Loucy (cell line): ENCODE data around the gene SAG.

Experiments used
- H2AFZ ChIP-seq: fragments of 200-600 bp; sonication (generic); 2 replicates; pipeline ENCODE4 v1.6.0; 2016; ENCODE audit warnings: antibody characterized with exemption, mild to moderate bottlenecking, low read length, moderate library complexity
- H3F3A ChIP-seq: fragments of 200-600 bp; 2 replicates; pipeline ENCODE4 v1.6.0; 2016; ENCODE audit warnings: antibody characterized with exemption, low read depth, mild to moderate bottlenecking
- H3K27me3 ChIP-seq: fragments of 200-600 bp; sonication (generic); 2 replicates; pipeline ENCODE4 v1.6.1; 2014; ENCODE audit warnings: low read length, mild to moderate bottlenecking; ENCODE audit not compliant: insufficient read depth, poor library complexity, severe bottlenecking
- H3K36me3 ChIP-seq: fragments of 200-600 bp; sonication (generic); 2 replicates; pipeline ENCODE4 v1.6.1; 2016; ENCODE audit warnings: low read length; ENCODE audit not compliant: insufficient read depth
- H3K4me1 ChIP-seq: fragments of 200-600 bp; sonication (generic); 2 replicates; pipeline ENCODE4 v1.5.1; 2014; ENCODE audit warnings: low read length, mild to moderate bottlenecking; ENCODE audit not compliant: insufficient read depth, poor library complexity, severe bottlenecking
- H3K4me2 ChIP-seq: fragments of 200-600 bp; sonication (generic); 2 replicates; pipeline ENCODE4 v1.6.0; 2014; ENCODE audit warnings: antibody characterized with exemption, low read length, low read depth, mild to moderate bottlenecking; ENCODE audit not compliant: poor library complexity, severe bottlenecking
- H3K4me3 ChIP-seq: fragments of 200-600 bp; sonication (generic); 2 replicates; pipeline ENCODE4 v1.5.1; 2014; ENCODE audit warnings: low read length, mild to moderate bottlenecking, mixed read lengths; ENCODE audit not compliant: poor library complexity, severe bottlenecking
- H3K79me2 ChIP-seq: fragments of 200-600 bp; sonication (generic); 2 replicates; pipeline ENCODE4 v1.6.1; 2014; ENCODE audit warnings: low read length; ENCODE audit not compliant: insufficient read depth
- H3K9ac ChIP-seq: fragments of 200-600 bp; sonication (generic); 2 replicates; pipeline ENCODE4 v1.6.0; 2014; ENCODE audit warnings: mild to moderate bottlenecking, low read depth, low read length, moderate library complexity; ENCODE audit not compliant: poor library complexity, severe bottlenecking
- H3K9me2 ChIP-seq: fragments of 200-600 bp; sonication (generic); replicated peaks from 2 replicates; pipeline ENCODE4 v1.6.1; 2016; ENCODE audit warnings: low read depth, low read length, mixed read lengths
- H3K9me3 ChIP-seq: fragments of 200-600 bp; sonication (generic); 2 replicates; pipeline ENCODE4 v1.6.1; 2014; ENCODE audit warnings: mild to moderate bottlenecking, antibody characterized with exemption, low read length, low read depth; ENCODE audit not compliant: insufficient read depth
- H4K20me1 ChIP-seq: fragments of 200-600 bp; sonication (generic); 2 replicates; pipeline ENCODE4 v1.6.0; 2014; ENCODE audit warnings: antibody characterized with exemption, low read length, mild to moderate bottlenecking; ENCODE audit not compliant: insufficient read depth, poor library complexity, severe bottlenecking
- EZH2phosphoT487 ChIP-seq: fragments of 200-600 bp; IDR thresholded peaks from 2 replicates; pipeline ENCODE4 v1.6.1; 2018; ENCODE audit warnings: antibody characterized with exemption, mild to moderate bottlenecking, moderate library complexity, borderline replicate concordance
- TF ChIP-seq, protein P1 (sequence below): fragments of 200-600 bp; sonication (generic); conservative IDR thresholded peaks from 2 replicates; pipeline ENCODE4 v1.5.1; 2014; ENCODE audit warnings: mild to moderate bottlenecking, antibody characterized with exemption, low read length

Gene SAG

DNA sequence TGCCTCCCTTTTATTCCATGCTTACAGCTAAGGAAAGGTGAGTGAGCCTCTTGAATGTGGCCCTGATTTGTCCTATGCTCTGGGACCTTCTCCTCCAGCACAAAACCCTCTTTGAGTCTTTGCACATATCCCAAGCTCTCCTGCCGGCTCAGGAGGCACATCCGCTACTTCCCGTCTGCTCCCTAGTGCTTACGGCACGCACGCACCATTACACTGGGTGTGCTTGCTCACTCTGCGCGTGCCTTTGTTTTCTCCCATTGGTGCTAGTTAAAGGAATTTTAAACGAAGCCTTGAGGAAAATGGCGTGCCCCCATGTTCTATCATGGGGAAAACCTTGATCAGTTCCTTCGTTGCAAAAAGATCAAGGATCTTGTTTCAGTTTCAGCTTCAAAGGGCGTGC, 38.8 kb downstream of the SAG start:
- no peak overlapping the region for H2AFZ ChIP-seq
- H3K9ac ChIP-seq = no peak overlapping the region
- no peaks in the 10 kb centered on the region for H3K9me2 ChIP-seq
- H3K79me2 ChIP-seq = no peaks in the 10 kb centered on the region
- H3K36me3 ChIP-seq = no peaks in the 10 kb centered on the region
- H3K4me3 ChIP-seq = no peak overlapping the region
- H3K9me3 ChIP-seq = no peaks in the 10 kb centered on the region
- H3K4me2 ChIP-seq = no peak overlapping the region
- H3K27me3 ChIP-seq = no peaks in the 10 kb centered on the region
- no peaks in the 10 kb centered on the region for H3F3A ChIP-seq
- TF ChIP-seq EZH2phosphoT487 = no peak
- TF ChIP-seq, protein P1, sequence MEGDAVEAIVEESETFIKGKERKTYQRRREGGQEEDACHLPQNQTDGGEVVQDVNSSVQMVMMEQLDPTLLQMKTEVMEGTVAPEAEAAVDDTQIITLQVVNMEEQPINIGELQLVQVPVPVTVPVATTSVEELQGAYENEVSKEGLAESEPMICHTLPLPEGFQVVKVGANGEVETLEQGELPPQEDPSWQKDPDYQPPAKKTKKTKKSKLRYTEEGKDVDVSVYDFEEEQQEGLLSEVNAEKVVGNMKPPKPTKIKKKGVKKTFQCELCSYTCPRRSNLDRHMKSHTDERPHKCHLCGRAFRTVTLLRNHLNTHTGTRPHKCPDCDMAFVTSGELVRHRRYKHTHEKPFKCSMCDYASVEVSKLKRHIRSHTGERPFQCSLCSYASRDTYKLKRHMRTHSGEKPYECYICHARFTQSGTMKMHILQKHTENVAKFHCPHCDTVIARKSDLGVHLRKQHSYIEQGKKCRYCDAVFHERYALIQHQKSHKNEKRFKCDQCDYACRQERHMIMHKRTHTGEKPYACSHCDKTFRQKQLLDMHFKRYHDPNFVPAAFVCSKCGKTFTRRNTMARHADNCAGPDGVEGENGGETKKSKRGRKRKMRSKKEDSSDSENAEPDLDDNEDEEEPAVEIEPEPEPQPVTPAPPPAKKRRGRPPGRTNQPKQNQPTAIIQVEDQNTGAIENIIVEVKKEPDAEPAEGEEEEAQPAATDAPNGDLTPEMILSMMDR = no peak
- H4K20me1 ChIP-seq = no peaks in the 10 kb centered on the region
- peaks cover 28% of the 10 kb centered on the region for H3K4me1 ChIP-seq

DNA sequence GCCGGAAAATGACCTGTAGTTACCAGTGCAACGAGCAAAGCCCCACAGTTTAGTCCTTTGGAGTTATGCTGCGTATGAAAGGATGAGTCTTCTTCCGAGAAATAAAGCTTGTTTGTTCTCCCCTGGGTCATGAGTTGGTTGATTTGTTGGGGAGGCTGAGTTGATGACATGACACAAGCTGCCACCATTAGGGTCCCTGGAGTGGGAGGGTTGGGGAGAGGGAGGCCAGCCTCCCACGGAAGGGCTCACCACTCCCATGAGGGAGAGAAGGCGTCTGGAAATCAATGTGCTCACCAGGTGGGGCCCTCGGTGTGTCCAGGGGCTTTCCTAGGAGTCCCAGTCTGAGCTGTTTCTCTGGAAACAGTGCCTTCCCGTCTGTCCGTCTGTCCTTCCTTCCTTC, 39.3 kb downstream of the SAG start:
- H3K9me3 ChIP-seq = no peaks in the 10 kb centered on the region
- peaks cover 30% of the 10 kb centered on the region for H3K4me1 ChIP-seq
- H4K20me1 ChIP-seq = no peaks in the 10 kb centered on the region
- no peaks in the 10 kb centered on the region for H3K36me3 ChIP-seq
- H3K79me2 ChIP-seq = no peaks in the 10 kb centered on the region
- H3K4me2 ChIP-seq = no peak overlapping the region
- H3K9me2 ChIP-seq = no peaks in the 10 kb centered on the region
- H3F3A ChIP-seq = no peaks in the 10 kb centered on the region
- H2AFZ ChIP-seq = no peak overlapping the region
- no peak overlapping the region for H3K4me3 ChIP-seq
- TF ChIP-seq EZH2phosphoT487 = no peak
- TF ChIP-seq, protein P1 = no peak
- H3K27me3 ChIP-seq = no peaks in the 10 kb centered on the region
- H3K9ac ChIP-seq = no peak overlapping the region

GRCh38 chr2:233349005-233349998, 41.7 kb downstream of the SAG start:
- H2AFZ ChIP-seq = peak overlapping the region; percentile 41; the same call in 1 of the 2 replicates
- H3K4me2 ChIP-seq = peak overlapping the region; percentile 43
- no peaks in the 10 kb centered on the region for H3K36me3 ChIP-seq
- H3F3A ChIP-seq = no peaks in the 10 kb centered on the region
- H3K4me3 ChIP-seq = no peak overlapping the region
- no peaks in the 10 kb centered on the region for H3K79me2 ChIP-seq
- peak overlapping the region; percentile 36 for H3K9ac ChIP-seq
- no peaks in the 10 kb centered on the region for H3K27me3 ChIP-seq
- no peaks in the 10 kb centered on the region for H4K20me1 ChIP-seq
- TF ChIP-seq, protein P1 = no peak
- no peak for TF ChIP-seq EZH2phosphoT487
- H3K9me2 ChIP-seq = no peaks in the 10 kb centered on the region
- no peaks in the 10 kb centered on the region for H3K9me3 ChIP-seq
- peaks cover 38% of the 10 kb centered on the region for H3K4me1 ChIP-seq
